ENCODE measurements around the gene ICA1.
"Not testable (repeated sequence)": the region's sequence is repeated elsewhere in the genome, so short reads cannot be mapped to it uniquely, and the experiment has no call there.

The ICA1 gene

DNA sequence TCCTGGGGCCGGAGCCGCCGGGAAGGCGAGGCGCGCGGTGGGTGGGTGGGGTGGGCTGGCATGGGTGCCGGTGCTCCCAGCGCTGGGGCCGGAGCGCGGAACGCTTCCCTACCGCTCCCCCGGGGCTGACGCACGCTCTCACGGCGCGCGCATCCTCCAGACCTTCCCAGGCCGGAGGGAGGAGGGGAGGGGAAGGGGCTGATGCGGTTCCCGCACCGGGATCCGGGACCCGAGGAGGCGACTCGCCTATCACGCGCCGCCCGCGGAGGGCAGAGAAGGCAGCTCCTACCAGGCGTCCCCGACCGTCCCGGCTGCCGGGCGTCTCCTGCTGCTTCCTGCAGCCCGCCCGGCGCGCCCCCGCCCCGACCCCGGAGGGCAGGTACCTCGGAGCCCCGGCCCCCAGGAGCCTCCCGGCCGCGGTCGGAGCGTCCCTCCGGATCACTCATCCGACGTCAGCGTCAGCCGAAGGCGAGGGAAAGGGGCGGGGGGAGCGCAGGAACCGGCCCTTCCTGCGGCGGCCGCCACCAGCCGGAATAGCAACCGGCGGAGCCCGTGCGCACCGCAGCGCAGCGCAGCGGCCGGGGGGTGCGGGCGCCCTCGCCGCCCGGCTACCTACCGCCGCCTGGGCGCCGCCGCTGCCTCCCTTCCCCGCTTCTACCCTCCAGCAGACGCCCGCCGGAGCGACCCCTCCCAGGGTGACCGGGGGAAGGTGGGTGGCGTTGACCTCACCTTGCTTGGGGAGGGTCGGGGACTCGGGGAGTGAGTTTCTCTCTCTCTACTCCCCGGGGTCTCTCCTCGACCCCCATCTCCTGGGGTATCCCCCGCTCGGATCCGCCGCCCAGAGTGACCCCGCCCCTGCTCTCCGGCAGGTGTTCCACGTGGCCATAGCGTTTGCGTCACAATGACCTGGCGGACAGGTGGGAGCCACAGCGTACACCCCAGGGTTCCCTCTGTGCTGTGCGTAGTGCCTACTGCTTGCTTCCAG, at the start of gene ICA1:
TSS of gene ICA1 (minus strand) at position 457 of the 985 bp plus-strand sequence. CDS start 26,241 bp downstream, outside the sequence.
- peak; percentile 81 for DNase-seq

- no peak for DNase-seq
Observed at GRCh38 chr7:8310876-8311275, 48.9 kb upstream of the ICA1 start.

- DNase-seq = no peak
Observed at GRCh38 chr7:8305625-8306388, 43.8 kb upstream of the ICA1 start.

DNA sequence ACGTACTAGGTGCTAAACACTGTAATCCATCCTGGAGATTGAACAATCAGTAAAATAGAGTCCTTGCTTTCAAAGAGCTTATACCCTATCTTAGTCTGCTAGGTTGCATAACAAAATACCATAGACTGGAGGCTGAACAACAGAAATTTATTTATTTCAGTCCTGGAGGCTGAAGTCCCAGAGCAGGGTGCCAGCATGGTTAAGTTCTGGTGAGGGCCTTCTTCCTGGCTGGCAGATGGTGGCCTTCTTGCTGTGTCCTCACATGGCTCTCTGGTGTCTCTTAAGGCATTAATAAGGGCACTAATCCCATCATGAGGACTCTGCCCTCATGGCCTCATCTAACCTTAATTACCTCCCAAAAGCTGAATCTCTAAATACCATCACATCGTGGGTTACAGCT, 43.1 kb upstream of the ICA1 start:
- DNase-seq = no peak

- no peak for DNase-seq
Observed at GRCh38 chr7:8303904-8304528, 42.0 kb upstream of the ICA1 start.

GRCh38 chr7:8297023-8297422, 35.1 kb upstream of the ICA1 start:
- not testable (repeated sequence) for DNase-seq

- no peak for DNase-seq
Observed at GRCh38 chr7:8296362-8296659, 34.3 kb upstream of the ICA1 start.

DNA sequence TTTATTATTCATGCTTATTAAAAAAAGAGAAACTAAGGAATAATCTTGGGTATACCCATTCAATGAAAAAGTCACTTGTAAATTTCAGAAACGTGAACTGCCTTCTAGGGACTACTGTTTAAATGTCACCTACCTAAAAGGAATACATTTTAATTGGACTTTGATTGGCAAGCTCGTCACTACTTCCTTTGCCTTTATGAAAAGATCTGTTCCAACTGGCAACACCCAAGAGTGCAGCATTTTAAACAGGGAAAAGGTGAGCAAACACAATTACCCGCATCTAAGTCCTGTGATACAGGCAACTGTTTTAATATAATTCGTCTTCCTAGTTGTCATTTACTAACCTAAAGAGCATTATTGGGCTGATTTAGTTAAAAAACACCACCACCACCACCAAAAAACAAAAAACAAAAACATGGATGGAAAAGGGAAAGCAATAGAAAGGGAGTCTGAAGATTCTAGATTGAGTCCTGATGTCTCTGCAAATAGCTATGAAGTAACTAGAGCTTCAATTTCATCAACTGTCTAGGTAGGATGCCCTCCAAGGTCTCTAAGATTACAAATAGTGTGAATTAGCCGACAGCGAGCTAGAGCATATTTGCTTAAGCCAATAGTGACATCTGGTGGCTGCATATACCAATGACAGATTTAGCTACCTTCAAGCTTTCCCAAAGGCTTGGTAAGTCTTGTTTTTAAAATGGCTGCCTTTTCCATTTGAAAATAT, 33.8 kb upstream of the ICA1 start:
- DNase-seq = peak; percentile 97

- no peak for DNase-seq
Observed at GRCh38 chr7:8291397-8292141, 29.6 kb upstream of the ICA1 start.

GRCh38 chr7:8290645-8291308, 28.8 kb upstream of the ICA1 start:
- DNase-seq = peak; percentile 86

- DNase-seq = no peak
Observed at GRCh38 chr7:8286118-8286517, 24.2 kb upstream of the ICA1 start.

DNA sequence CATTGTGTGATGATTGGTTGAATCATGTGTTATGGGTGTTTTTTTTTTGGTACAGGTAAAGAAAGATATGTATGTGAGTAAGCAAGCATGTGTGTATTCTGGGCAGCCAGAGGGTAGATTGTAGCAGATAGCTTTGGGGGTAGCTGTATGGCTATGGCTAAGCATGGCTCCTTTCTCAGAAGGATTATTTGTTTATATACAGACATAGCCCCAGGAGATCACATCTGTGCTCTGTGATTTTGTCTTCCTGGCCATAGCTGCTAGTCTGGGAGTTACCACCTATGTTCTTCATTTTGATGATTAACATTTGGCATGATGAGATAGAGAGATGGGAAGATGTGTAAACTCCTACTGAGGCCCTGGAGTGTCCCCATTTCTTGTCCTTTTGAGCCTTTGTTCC, 23.2 kb upstream of the ICA1 start:
- DNase-seq = no peak

GRCh38 chr7:8284606-8285005, 22.6 kb upstream of the ICA1 start:
- no peak for DNase-seq

GRCh38 chr7:8283968-8284367, 22.0 kb upstream of the ICA1 start:
- DNase-seq = no peak

DNA sequence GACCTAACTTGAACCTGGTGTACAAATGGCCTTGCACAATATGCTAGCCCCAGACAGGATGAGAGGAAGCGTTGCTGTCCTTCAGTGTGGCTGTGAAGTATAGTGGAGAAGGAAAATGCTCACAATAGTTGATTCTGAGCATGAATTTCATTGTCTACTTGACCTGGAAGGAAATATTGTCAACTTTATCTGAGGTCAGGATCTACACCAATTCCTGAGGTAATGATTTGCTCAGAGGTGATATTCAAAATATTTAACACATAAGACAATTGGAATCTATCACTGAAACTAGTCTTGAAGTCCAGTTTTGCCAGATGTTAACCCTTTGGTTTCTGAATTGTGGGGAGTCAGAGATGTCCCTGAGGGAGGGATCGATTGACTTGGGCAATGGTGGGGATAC, 20.9 kb upstream of the ICA1 start:
- DNase-seq = no peak

- no peak for DNase-seq
Observed at GRCh38 chr7:8282162-8282561, 20.2 kb upstream of the ICA1 start.

DNA sequence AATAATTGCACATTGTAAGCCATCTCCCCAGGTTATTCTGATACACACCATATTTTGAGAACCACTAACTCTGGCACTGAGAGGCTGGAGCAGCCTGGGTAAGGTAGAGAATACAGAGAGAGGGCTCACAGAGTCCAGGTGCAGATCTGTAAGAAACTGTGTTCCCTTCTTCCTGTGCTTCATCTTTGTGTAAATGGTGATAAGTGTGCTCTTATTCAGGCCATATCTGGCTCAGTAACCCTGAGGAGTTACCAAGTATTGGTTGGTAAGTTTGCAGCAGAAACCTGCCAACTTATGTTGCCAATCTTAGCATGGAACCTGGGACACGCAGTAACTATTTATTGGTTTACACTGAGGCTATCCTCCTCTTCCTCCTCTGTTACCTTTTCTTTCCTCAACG, 16.2 kb upstream of the ICA1 start:
- no peak for DNase-seq

- no peak for DNase-seq
Observed at GRCh38 chr7:8277394-8277982, 15.5 kb upstream of the ICA1 start.

- DNase-seq = no peak
Observed at GRCh38 chr7:8274589-8274988, 12.6 kb upstream of the ICA1 start.

- DNase-seq = no peak
Observed at GRCh38 chr7:8271960-8272359, 10.0 kb upstream of the ICA1 start.

DNA sequence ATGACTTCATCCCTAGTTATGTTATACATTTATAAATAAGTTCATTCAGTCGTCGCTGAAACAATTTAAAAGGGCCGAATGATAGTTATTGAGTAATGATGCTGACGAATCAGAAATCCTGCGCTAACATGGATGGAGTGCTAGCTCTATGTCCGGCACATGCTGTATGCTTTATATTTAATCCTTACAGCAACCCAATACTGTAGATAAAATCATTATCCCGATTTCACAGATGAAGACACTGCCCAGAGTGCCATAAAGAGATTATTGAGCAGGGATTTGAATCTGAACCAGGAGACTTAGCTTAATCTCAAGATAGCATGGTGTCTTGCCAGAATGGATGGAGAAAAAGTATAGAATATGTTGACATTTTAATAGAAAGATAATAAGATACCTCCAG, 1.1 kb upstream of the ICA1 start:
- DNase-seq = no peak

Data from NCI-H2107 (cell line).